ENCODE results near the gene DNASE1L2. TPM values are rescaled to one million over a fixed set of nuclear protein-coding genes. Genes with fewer than 3 reads are reported as not detected.

The DNASE1L2 gene
- total and polyA plus RNA-seq, 2 of the 8 experiments (the other 6 are each of a cell fraction or from before 2014, with no cell fraction given) = 0.35 to 0.97 TPM

- Histone ChIP-seq H3K23ac (ENCODE audit: insufficient read length) (no peak overlapping the region), H3K27me3 (replicated peaks in 1 of 4; ENCODE audit: control insufficient read depth in 3 of 4, extremely low read depth in 1 of 4, insufficient read depth in 3 of 4, low read length in 3 of 4) (no peaks in the 10 kb centered on the region), H3K23me2 (ENCODE audit: low read depth, low read length) (peaks cover 4% of the 10 kb centered on the region; the same call in 1 of the 2 replicates), H3K79me1 (ENCODE audit: low read depth, low read length) (peaks cover 9% of the 10 kb centered on the region), H3K9ac (replicated peaks in 1 of 4; ENCODE audit: extremely low read depth in 1 of 4, low read depth in 3 of 4, low read length in 3 of 4) (no peak overlapping the region), H3K79me2 (ENCODE audit: control insufficient read depth in 1 of 2, insufficient read depth in 2 of 2, low read length in 2 of 2) (peaks cover 0 to 7% of the 10 kb centered on the region in 2 experiments; a peak in 2 of 4 replicates), H2BK120ac (replicated peaks; ENCODE audit: low read depth, low read length) (no peak overlapping the region), H4K91ac (replicated peaks; ENCODE audit: insufficient read length, low read length) (no peak overlapping the region), H3K18ac (ENCODE audit: extremely low read depth, low read length) (no peak overlapping the region), H3K4me1 (replicated peaks in 1 of 4; ENCODE audit: control insufficient read depth in 3 of 4, insufficient read depth in 4 of 4, low read length in 3 of 4) (peaks cover 0 to 2% (median under 1%) of the 10 kb centered on the region in 4 experiments; a peak in 2 of 7 replicates), H3K4ac (replicated peaks; ENCODE audit: insufficient read length, low read depth, low read length) (no peak overlapping the region), H4K5ac (ENCODE audit: insufficient read length, low read depth, low read length) (no peak overlapping the region), H3K14ac (ENCODE audit: insufficient read length) (no peak overlapping the region), H2BK12ac (ENCODE audit: low read depth, low read length) (no peak overlapping the region), H3K4me3 (ENCODE audit: extremely low read depth in 1 of 4, insufficient read depth in 2 of 4, low read depth in 3 of 4, low read length in 4 of 4) (no peak overlapping the region), H2BK20ac (ENCODE audit: low read length) (no peak overlapping the region), H4K20me1 (replicated peaks in 1 of 2; ENCODE audit: control insufficient read depth in 1 of 2, insufficient read depth in 2 of 2, low read length in 2 of 2) (peaks cover 3 to 18% of the 10 kb centered on the region in 2 experiments), H3K4me2 (ENCODE audit: insufficient read depth in 1 of 2, low read depth in 2 of 2, low read length in 2 of 2) (no peak overlapping the region), H3K36me3 (ENCODE audit: control insufficient read depth in 2 of 4, insufficient read depth in 4 of 4, low read length in 3 of 4) (no peaks in the 10 kb centered on the region), H2AK5ac (ENCODE audit: low read depth, low read length) (no peak overlapping the region), H2BK5ac (ENCODE audit: low read depth, low read length) (no peak overlapping the region), H2BK15ac (ENCODE audit: low read length) (no peak overlapping the region), H3K9me3 (ENCODE audit: insufficient read depth in 2 of 2, low read depth in 1 of 2, low read length in 1 of 2) (no peaks in the 10 kb centered on the region), H2AFZ (ENCODE audit: low read length) (no peak overlapping the region), H3K27ac (ENCODE audit: low read depth, low read length) (no peak overlapping the region), H3K56ac (replicated peaks; ENCODE audit: insufficient read length, low read depth, low read length) (no peak overlapping the region), H4K8ac (ENCODE audit: extremely low read depth, insufficient read depth, low read length) (no peak overlapping the region)
- CTCF ChIA-PET (ENCODE audit: partially characterized antibody) = interaction anchor here (0.6 kb wide), 1 partner anchor 271 kb away, joined by 3 read pairs; no protein-coding TSS in a partner anchor
- 93% methylated on average over 13 of the region's 16 CpGs; no CpG with 5 or more reads in 1 of the 2 experiments for WGBS, 2 experiments (ENCODE audit: extremely low coverage in 1 of 2, insufficient coverage in 1 of 2, insufficient read length in 1 of 2, insufficient replicate concordance in 2 of 2, low coverage in 1 of 2, low lambda C conversion rate in 2 of 2, missing lambda C conversion rate in 1 of 2)
- no peak for DNase-seq (ENCODE audit: low read depth in 1 of 2, low spot score in 2 of 2)
- POLR2A ChIA-PET (ENCODE audit: partially characterized antibody) = interaction anchor here (0.7 to 2.4 kb wide), 6 partner anchors 11 to 165 kb away, joined by 3 to 9 read pairs (median 3); partner anchors contain the start of gene E4F1
- no peak for FAIRE-seq
- no peak for TF ChIP-seq CREB1 (IDR thresholded peaks at IDR 0.05)
- TF ChIP-seq HDAC2 (IDR thresholded peaks at IDR 0.05; ENCODE audit: borderline replicate concordance in 1 of 2, low read depth in 2 of 2, low read length in 2 of 2) = no peak
- no peak for TF ChIP-seq SIN3A (conservative IDR thresholded peaks at IDR 0.05 in 1 of 2, IDR thresholded peaks at IDR 0.05 in 1 of 2; ENCODE audit: low read depth in 1 of 2, low read length in 2 of 2)
- no peak for TF ChIP-seq KDM5A (IDR thresholded peaks at IDR 0.05; ENCODE audit: low read length)
- TF ChIP-seq CBX5 (IDR thresholded peaks at IDR 0.05; ENCODE audit: low read depth, low read length) = no peak
Measured at GRCh38 chr16:2273484-2273883, 37.2 kb downstream of the DNASE1L2 start.

All from H1 (cell line).